Endodermal cell (in vitro differentiated cells): ENCODE results near the gene CTDSP2. TPM values are rescaled to one million over a fixed set of nuclear protein-coding genes. Genes with fewer than 3 reads are reported as not detected.
"Not testable (repeated sequence)": the region's sequence is repeated elsewhere in the genome, so short reads cannot be mapped to it uniquely, and the experiment has no call there.

Experiments
- DNase-seq: peaks from one replicate; pipeline ENCODE4 v3.0.0-alpha.2; 2017
- H3K27ac ChIP-seq: 2 replicates; pipeline ENCODE4 v1.5.1; 2013; ENCODE audit warnings: mild to moderate bottlenecking, low read depth, low read length, moderate library complexity
- H3K27me3 ChIP-seq: 2 replicates; pipeline ENCODE4 v1.6.1; 2013; ENCODE audit warnings: mild to moderate bottlenecking, low read length, moderate library complexity; ENCODE audit not compliant: insufficient read depth, control insufficient read depth, poor library complexity, severe bottlenecking
- H3K36me3 ChIP-seq: 2 replicates; pipeline ENCODE4 v1.7.0; 2013; ENCODE audit warnings: mild to moderate bottlenecking, low read length, moderate library complexity; ENCODE audit not compliant: control insufficient read depth, insufficient read depth
- H3K4me1 ChIP-seq: one replicate; pipeline ENCODE4 v1.7.0; 2013; ENCODE audit warnings: low read length; ENCODE audit not compliant: control insufficient read depth, insufficient read depth
- H3K4me3 ChIP-seq: 2 replicates; pipeline ENCODE4 v1.5.1; 2013; ENCODE audit warnings: mild to moderate bottlenecking, low read length, moderate library complexity
- H3K9ac ChIP-seq: 2 replicates; pipeline ENCODE4 v1.6.1; 2013; ENCODE audit warnings: mild to moderate bottlenecking, low read length, moderate library complexity; ENCODE audit not compliant: poor library complexity, severe bottlenecking; ENCODE audit errors: extremely low read depth
- H3K9me3 ChIP-seq: 2 replicates; pipeline ENCODE4 v1.6.1; 2013; ENCODE audit warnings: mild to moderate bottlenecking, low read length, moderate library complexity; ENCODE audit not compliant: control insufficient read depth
- H3K27ac Mint-ChIP-seq: 2 replicates; pipeline ENCODE4 v1.8.0; 2020; ENCODE audit warnings: mixed read lengths
- H3K27me3 Mint-ChIP-seq: 2 replicates; pipeline ENCODE4 v1.8.0; 2021; ENCODE audit warnings: mild to moderate bottlenecking, mixed read lengths; ENCODE audit not compliant: insufficient read depth
- H3K36me3 Mint-ChIP-seq: 2 replicates; pipeline ENCODE4 v1.8.0; 2020; ENCODE audit warnings: low read depth, mixed read lengths
- H3K4me1 Mint-ChIP-seq: 2 replicates; pipeline ENCODE4 v1.8.0; 2020; ENCODE audit warnings: mixed read lengths
- H3K4me3 Mint-ChIP-seq: 2 replicates; pipeline ENCODE4 v1.8.0; 2020; ENCODE audit warnings: mild to moderate bottlenecking, moderate library complexity, mixed read lengths
- H3K9me3 Mint-ChIP-seq: 2 replicates; pipeline ENCODE4 v1.8.0; 2020; ENCODE audit warnings: mild to moderate bottlenecking, mixed read lengths
- CTCF ChIP-seq: fragments of 200-600 bp; sonication (generic); conservative IDR thresholded peaks from 2 replicates; pipeline ENCODE4 v1.5.0; 2021; ENCODE audit warnings: antibody characterized with exemption, mild to moderate bottlenecking
- WGBS, 2 experiments: methylation state at CpG; one replicate each; pipeline versions ENCODE4 v1.1.5 to v1.1.7; 2013; ENCODE audit warnings: missing lambda C conversion rate in 2 of 2, mixed read lengths in 1 of 2; ENCODE audit not compliant: insufficient coverage in 1 of 2, insufficient read length in 1 of 2; 5-methylcytosine and 5-hydroxymethylcytosine counted together
- total RNA-seq, 2 donors: library from RNA; stranded (reverse); fragmentation: NEBNext Ultra II Directional in 1 of 2; extraction: Animal tissue kit (Norgen Biotek cat#: 25700) in 1 of 2; gene quantifications; 2 replicates in 1 of 2; 3 replicates in 1 of 2; pipeline ENCODE4 v1.2.1, GENCODE V29; 2021

CTDSP2 gene
- total RNA-seq, 2 donors from 2014 or later: 137 to 148 TPM

DNA sequence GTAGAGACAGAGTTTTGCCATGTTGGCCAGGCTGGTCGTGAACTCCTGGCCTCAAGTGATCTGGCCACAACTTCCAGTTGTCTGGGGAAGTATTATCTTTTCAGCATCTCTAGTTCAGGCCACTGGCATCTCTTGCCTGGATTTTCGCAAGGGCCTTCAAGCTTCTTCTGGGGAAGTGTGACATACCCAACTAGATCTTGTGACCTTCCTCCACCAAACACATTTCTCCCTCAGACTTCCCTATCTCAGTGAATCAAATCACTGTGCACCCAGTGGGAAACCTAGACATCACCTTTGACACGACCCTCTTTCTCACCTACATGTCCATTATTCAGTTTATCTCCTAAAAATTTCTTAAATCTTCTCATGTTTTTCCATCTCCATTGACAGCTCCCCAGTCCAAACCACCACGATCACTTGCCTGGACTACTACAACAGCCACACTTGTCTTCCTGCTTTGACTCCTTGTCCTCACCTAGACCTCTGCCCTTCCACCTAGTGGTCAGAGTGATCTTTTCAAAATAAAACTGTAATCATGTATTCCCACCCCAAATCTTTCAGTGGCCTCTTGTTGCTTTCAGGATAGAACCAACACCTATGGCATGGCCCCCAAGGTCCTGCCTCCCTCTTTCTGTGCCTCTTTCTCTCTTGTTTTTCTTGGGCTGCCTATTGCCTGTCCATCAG is 70.8 kb downstream of the CTDSP2 start:
- Mint-ChIP-seq H3K9me3 (no peaks in the 10 kb centered on the region), H3K27ac (no peak overlapping the region), H3K4me1 (peaks cover 6% of the 10 kb centered on the region), H3K4me3 (no peak overlapping the region), H3K36me3 (peaks cover 3% of the 10 kb centered on the region), H3K27me3 (no peaks in the 10 kb centered on the region)
- TF ChIP-seq CTCF: peak; percentile 66
- H3K4me3 ChIP-seq: no peak overlapping the region
- H3K27me3 ChIP-seq: no peaks in the 10 kb centered on the region
- no peak overlapping the region for H3K9ac ChIP-seq
- peaks cover 3% of the 10 kb centered on the region for H3K36me3 ChIP-seq
- WGBS, 2 experiments: 85% methylated on average over 4 of the region's 4 CpGs
- H3K27ac ChIP-seq: no peak overlapping the region
- no peaks in the 10 kb centered on the region for H3K9me3 ChIP-seq
- no peaks in the 10 kb centered on the region for H3K4me1 ChIP-seq
- DNase-seq: no peak

- no peak for DNase-seq
- TF ChIP-seq CTCF: no peak
- no peaks in the 10 kb centered on the region for H3K9me3 ChIP-seq
- Mint-ChIP-seq H3K36me3 (peaks cover 8% of the 10 kb centered on the region), H3K27me3 (no peaks in the 10 kb centered on the region), H3K4me1 (peaks cover 6% of the 10 kb centered on the region), H3K4me3 (no peak overlapping the region), H3K9me3 (no peaks in the 10 kb centered on the region), H3K27ac (no peak overlapping the region)
- H3K36me3 ChIP-seq: peaks cover 9% of the 10 kb centered on the region
- H3K4me3 ChIP-seq: no peak overlapping the region
- H3K27ac ChIP-seq: no peak overlapping the region
- H3K27me3 ChIP-seq: no peaks in the 10 kb centered on the region
- no peak overlapping the region for H3K9ac ChIP-seq
- H3K4me1 ChIP-seq: no peaks in the 10 kb centered on the region
- WGBS, 2 experiments: 92 to 100% methylated on average over 2 to 3 of the region's 3 CpGs
Observed at GRCh38 chr12:57775044-57775443, 71.5 kb downstream of the CTDSP2 start.

- H3K4me1 ChIP-seq, H3K9ac ChIP-seq, H3K27me3 ChIP-seq, H3K4me3 ChIP-seq, H3K4me1 Mint-ChIP-seq, H3K27ac ChIP-seq, H3K9me3 Mint-ChIP-seq, DNase-seq, H3K4me3 Mint-ChIP-seq, H3K9me3 ChIP-seq, H3K27ac Mint-ChIP-seq, H3K27me3 Mint-ChIP-seq: not testable (repeated sequence)
- peaks cover 13% of the 10 kb centered on the region for H3K36me3 ChIP-seq
- H3K36me3 Mint-ChIP-seq: peaks cover 12% of the 10 kb centered on the region
- WGBS, 2 experiments: 96% methylated on average over 11 of the region's 11 CpGs; no CpG with 5 or more reads in 1 of the 2 experiments
Observed at GRCh38 chr12:57774634-57775033, 71.9 kb downstream of the CTDSP2 start.
